Upper lobe of left lung (tissue), 4 donors: ENCODE measurements around the gene C7orf57.

Experiments
- CTCF ChIP-seq, 6 experiments: fragments of 450-650 bp in 4 of 6; fragments of 200-600 bp in 2 of 6; sonication (generic) in 2 of 6; IDR thresholded peaks; one replicate each; pipeline ENCODE4 v1.5.1; 2016 to 2019; ENCODE audit warnings: antibody characterized with exemption in 6 of 6
- EP300 ChIP-seq, 4 donors: sonication (generic); formaldehyde crosslinking; IDR thresholded peaks; one replicate each; pipeline ENCODE4 v1.5.1; 2017; ENCODE audit warnings: antibody characterized with exemption in 4 of 4, control low read depth in 2 of 4
- POLR2A ChIP-seq, 4 donors: fragments of 450-650 bp; IDR thresholded peaks; one replicate each; pipeline ENCODE4 v1.5.1; 2016 to 2017; ENCODE audit warnings: antibody characterized with exemption in 4 of 4, mild to moderate bottlenecking in 2 of 4
- POLR2AphosphoS5 ChIP-seq, 2 donors: sonication (generic); formaldehyde crosslinking; IDR thresholded peaks; one replicate each; pipeline ENCODE4 v1.5.1; 2017; ENCODE audit warnings: antibody characterized with exemption in 2 of 2

- TF ChIP-seq POLR2A (IDR thresholded peaks at IDR 0.05) (no peak), CTCF (IDR thresholded peaks at IDR 0.05) (no peak), EP300 (IDR thresholded peaks at IDR 0.05) (no peak), POLR2AphosphoS5 (IDR thresholded peaks at IDR 0.05) (no peak)
Measured at GRCh38 chr7:47999413-47999812, 35.9 kb upstream of the C7orf57 start.
